ENCODE results near the gene CDC14A.

GRCh38 chr1:100449477-100449876, 97.2 kb downstream of the CDC14A start:
- TF ChIP-seq POLR2A (IDR thresholded peaks at IDR 0.05; ENCODE audit: control extremely low read depth in 1 of 2, low read depth in 2 of 2, low read length in 2 of 2) (no peak), FOSL1 (IDR thresholded peaks at IDR 0.05; ENCODE audit: insufficient read depth, low read depth, low read length) (no peak), HDAC2 (IDR thresholded peaks at IDR 0.05; ENCODE audit: borderline replicate concordance in 1 of 2, low read depth in 2 of 2, low read length in 2 of 2) (no peak), CTCF (IDR thresholded peaks at IDR 0.05; ENCODE audit: control extremely low read depth in 1 of 3, insufficient read depth in 1 of 3, low read depth in 1 of 3, low read length in 3 of 3) (no peak), EGR1 (IDR thresholded peaks at IDR 0.05; ENCODE audit: borderline replicate concordance, low read depth, low read length) (no peak), MAX (IDR thresholded peaks at IDR 0.05) (no peak), RNF2 (IDR thresholded peaks at IDR 0.05; ENCODE audit: borderline replicate concordance, low read depth, low read length, missing control alignments, poor library complexity, severe bottlenecking) (no peak)

Data from H1 (cell line).